Measurements from ENCODE around the gene FGFBP3.

FGFBP3 gene

DNA sequence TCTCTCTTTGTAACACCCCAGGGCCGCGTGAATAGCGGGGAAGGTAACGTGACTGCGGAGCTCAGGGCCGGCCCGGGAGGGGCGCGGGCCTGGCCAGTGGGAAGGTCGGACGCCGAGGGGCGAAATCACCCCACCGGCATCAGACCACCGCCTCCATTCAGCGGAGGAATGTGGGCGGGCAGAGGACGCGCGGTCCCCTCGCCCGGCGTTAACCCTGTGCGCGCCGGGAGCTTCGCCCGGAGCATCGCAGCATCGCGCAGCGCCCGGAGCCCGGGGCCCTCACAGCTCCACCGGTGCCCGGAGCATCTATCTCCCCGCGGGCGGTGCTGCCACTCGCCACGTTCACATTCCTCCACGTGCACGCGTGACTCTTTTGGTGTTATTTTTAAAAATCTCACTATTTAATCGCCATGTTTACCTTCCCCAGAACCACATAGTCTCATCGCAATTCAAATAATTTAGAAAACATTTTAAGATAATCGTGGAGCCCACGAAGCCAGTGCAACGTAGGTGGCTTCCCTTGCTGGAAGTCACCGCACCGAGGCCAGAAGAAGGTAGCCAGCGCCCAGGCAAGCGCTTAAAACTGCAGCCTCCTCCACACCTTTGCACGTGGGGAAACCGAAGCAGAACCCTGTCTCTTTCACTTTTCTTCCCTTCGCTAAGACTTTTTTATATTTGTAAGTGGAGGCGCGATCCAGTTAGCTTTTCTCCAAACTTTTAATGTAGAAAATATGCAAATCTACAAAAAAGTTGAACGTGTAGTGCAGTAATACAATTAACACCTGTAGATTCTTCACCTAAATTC is 21.8 kb downstream of the FGFBP3 start:
- peak overlapping the region; percentile 89 for H3K4me3 Mint-ChIP-seq
- no peak overlapping the region for H3K27ac Mint-ChIP-seq
- no peaks in the 10 kb centered on the region for H3K9me3 Mint-ChIP-seq
- peaks cover 11% of the 10 kb centered on the region for H3K4me1 Mint-ChIP-seq (ENCODE audit: low read depth)
- H3K27me3 Mint-ChIP-seq (ENCODE audit: low read depth), result peaks cover 40% of the 10 kb centered on the region
- H3K36me3 Mint-ChIP-seq (ENCODE audit: low read depth), result peaks cover 2% of the 10 kb centered on the region

DNA sequence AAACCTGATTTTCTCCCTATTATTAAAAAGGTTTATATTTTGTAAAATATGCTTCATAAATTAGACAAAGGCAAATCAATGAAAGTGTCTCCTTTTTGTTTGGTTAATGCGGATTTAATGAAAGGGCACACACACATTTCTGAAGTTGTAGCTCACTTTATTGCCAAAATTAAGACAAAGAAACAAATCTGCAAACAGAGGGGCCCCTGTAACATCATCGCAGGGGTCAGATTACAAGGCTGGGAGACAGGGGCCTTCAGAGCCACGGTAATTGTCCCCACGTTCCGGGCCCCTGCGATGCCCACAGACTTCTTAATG is 22.4 kb downstream of the FGFBP3 start:
- Mint-ChIP-seq H3K27me3 (ENCODE audit: low read depth) (peaks cover 40% of the 10 kb centered on the region), H3K27ac (no peak overlapping the region), H3K4me3 (peak overlapping the region; percentile 21), H3K36me3 (ENCODE audit: low read depth) (peaks cover 2% of the 10 kb centered on the region), H3K9me3 (no peaks in the 10 kb centered on the region), H3K4me1 (ENCODE audit: low read depth) (peaks cover 11% of the 10 kb centered on the region)

DNA sequence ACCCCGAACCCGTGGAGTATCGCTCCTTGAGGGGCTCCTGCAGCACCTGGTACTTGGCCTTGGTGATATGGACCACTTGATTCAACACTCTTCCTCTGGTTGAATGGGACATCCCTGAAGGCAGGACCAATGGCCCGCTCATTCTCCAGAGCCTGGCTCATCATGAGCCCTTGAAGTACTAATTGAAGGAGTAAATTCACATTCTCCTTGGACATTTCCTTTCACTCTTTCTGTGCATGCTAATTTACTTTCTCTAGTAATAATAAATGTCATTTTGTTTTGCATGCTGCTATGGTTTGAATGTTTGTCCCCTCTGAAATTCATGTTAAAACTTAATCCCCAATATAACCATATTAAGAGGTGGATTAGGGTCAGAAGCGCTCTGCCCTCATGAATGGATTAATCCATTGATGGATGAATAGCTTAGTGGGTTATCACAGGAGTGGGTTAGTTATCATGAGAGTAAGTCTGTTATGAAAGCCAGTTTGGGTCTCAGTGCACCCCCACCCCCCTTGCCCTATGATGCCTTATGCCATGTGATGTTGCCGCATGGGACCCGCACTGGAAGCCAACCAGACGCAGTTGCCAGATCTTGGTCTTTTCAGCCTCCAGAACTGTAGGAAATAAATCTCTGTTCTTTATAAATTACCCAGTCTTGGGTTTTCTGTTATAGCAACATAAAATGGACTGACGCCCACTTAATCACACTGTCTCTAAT is 23.8 kb downstream of the FGFBP3 start:
- H3K36me3 Mint-ChIP-seq (ENCODE audit: low read depth), result peaks cover 2% of the 10 kb centered on the region
- peaks cover 11% of the 10 kb centered on the region for H3K4me1 Mint-ChIP-seq (ENCODE audit: low read depth)
- H3K27me3 Mint-ChIP-seq (ENCODE audit: low read depth), result peaks cover 40% of the 10 kb centered on the region
- no peak overlapping the region for H3K4me3 Mint-ChIP-seq
- H3K27ac Mint-ChIP-seq, result no peak overlapping the region
- H3K9me3 Mint-ChIP-seq, result no peaks in the 10 kb centered on the region

DNA sequence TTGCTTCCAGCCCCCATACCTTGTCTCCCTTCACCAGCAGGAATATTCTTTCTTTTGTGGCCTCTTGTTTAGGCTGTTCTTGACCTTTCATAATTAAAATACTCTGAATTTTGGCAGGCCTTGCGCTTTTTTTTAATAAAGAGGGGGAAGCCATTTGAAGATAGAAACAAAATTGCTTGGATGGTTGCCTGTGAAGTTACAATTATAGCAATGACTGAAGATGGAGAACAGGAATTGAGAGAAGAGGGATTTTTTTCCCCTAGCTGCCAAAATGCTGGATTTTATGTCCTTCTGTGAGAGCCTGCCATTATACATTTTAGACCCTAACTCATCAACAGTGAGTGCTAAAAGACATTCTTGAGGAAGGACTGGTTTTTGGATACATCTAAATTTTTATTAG is 24.8 kb downstream of the FGFBP3 start:
- H3K27ac Mint-ChIP-seq, result no peak overlapping the region
- peaks cover 11% of the 10 kb centered on the region for H3K4me1 Mint-ChIP-seq (ENCODE audit: low read depth)
- no peak overlapping the region for H3K4me3 Mint-ChIP-seq
- peaks cover 2% of the 10 kb centered on the region for H3K36me3 Mint-ChIP-seq (ENCODE audit: low read depth)
- H3K27me3 Mint-ChIP-seq (ENCODE audit: low read depth), result peaks cover 38% of the 10 kb centered on the region
- no peaks in the 10 kb centered on the region for H3K9me3 Mint-ChIP-seq

DNA sequence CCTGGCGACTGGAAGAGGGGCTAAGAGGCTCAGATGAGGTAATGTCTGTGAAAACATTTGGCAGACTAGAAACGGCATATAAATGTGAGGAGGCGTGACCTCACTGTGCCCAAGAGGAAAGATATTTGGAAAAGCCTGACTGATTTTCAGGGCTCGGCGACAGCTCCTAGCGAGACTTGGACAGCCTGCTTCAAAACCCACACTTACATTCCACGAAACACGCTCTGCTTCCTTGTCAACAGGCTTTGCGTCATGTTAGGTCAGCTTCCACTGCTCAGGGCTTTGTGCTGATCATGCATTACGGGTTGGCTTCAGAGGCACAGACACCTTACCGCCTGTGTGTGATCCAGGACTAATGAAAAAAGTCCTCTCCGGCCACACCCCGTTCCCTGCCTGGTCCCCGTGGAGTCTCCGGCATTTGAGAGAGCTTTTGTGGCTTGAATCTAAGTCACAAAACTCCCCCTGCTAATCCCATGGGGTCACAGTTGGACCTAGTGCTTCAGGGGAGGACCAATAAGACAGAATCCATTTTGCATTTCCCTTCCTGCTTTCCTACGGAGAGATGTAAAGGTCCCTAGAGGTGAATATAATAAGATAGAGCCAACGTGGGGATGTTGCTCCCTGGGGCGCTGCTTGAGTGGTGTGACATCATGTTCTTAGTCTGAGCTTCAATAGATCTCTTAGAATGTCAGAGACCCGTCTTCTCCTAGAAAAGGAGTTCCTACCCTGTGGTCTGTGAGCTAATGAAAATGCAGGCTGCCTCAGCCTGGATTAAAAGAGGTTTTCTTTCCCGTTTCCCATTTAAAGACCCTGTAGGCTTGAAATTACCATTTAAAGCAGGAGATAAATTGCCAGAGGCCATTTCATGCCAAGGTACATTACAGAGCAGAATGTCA is 25.5 kb downstream of the FGFBP3 start:
- Mint-ChIP-seq H3K36me3 (ENCODE audit: low read depth) (peaks cover 2% of the 10 kb centered on the region), H3K27me3 (ENCODE audit: low read depth) (peaks cover 34% of the 10 kb centered on the region), H3K4me3 (no peak overlapping the region), H3K27ac (no peak overlapping the region), H3K9me3 (no peaks in the 10 kb centered on the region), H3K4me1 (ENCODE audit: low read depth) (peaks cover 9% of the 10 kb centered on the region)

DNA sequence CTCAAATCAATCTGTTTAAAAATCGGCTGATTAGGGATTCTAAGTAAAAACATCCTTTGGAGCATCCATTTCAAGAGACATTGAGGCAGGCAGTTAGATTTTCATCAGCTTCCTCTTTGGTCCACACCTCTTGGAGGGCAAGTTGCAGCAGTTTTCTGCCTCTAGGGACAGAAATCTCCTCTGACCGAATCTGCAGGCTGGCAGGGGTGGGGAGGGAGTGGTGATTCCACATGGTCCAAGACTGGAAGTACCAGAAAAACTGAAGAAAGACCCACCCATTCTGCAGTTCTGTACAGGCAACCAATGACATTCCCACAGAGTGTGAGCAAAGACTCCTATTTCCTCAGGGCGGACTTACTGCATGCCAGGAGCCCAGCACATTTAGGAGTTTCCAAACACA is 29.0 kb downstream of the FGFBP3 start:
- Mint-ChIP-seq H3K4me1 (ENCODE audit: low read depth) (no peaks in the 10 kb centered on the region), H3K4me3 (no peak overlapping the region), H3K36me3 (ENCODE audit: low read depth) (no peaks in the 10 kb centered on the region), H3K9me3 (no peaks in the 10 kb centered on the region), H3K27ac (no peak overlapping the region), H3K27me3 (ENCODE audit: low read depth) (peaks cover 11% of the 10 kb centered on the region)

DNA sequence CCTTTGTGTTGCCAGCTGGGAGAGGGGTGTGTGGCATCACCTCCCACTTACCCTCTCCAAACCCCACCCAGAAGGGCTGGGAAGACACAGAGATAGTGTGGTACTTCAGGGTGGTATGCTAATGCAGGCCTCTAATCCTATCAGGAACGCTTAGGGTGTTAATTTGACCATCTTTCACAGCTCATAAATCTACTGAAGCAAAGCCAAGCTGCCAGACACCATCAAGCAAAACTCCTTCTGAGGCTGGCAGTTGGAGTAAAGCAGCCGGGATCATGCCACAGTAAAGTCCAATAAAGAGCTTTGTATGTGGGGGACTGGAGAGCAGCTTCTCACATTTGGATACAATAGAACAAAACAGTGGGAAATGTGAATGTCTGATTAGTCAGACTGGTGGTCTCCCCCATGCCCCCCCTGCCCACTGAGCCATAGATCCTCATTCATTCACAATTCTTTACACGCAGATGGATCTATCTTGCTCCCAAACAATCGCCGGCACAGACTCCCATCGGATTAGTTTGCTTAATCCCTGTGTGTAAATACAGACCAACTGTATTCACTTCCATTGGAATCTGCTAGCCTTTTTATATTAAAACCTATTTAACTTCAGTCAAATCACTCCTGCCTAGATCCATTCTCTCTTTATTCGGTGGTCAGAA is 29.6 kb downstream of the FGFBP3 start:
- no peaks in the 10 kb centered on the region for H3K4me1 Mint-ChIP-seq (ENCODE audit: low read depth)
- no peak overlapping the region for H3K27ac Mint-ChIP-seq
- no peak overlapping the region for H3K4me3 Mint-ChIP-seq
- H3K27me3 Mint-ChIP-seq (ENCODE audit: low read depth), result peaks cover 7% of the 10 kb centered on the region
- no peaks in the 10 kb centered on the region for H3K9me3 Mint-ChIP-seq
- H3K36me3 Mint-ChIP-seq (ENCODE audit: low read depth), result no peaks in the 10 kb centered on the region

DNA sequence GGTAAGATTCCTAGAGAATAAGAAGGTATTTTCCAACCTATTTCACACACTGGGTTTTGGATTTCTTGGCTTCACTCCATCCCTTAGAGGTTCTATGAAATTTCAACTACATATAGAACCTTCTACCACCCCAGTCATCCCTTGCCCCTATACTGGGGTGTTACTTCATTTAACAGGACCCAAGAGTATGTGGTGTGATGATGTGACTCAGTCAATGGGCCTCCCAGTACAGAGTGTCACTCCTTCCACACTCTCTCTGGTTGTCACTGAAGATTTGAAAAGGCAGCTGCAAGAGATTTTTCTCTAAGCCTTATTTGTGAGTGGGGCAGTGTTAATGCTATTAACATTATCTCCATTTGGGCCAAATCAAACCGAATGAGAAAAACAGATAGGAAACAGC is 33.5 kb downstream of the FGFBP3 start:
- Mint-ChIP-seq H3K36me3 (ENCODE audit: low read depth) (no peaks in the 10 kb centered on the region), H3K27ac (no peak overlapping the region), H3K9me3 (no peaks in the 10 kb centered on the region), H3K4me1 (ENCODE audit: low read depth) (no peaks in the 10 kb centered on the region), H3K27me3 (ENCODE audit: low read depth) (no peaks in the 10 kb centered on the region), H3K4me3 (no peak overlapping the region)

DNA sequence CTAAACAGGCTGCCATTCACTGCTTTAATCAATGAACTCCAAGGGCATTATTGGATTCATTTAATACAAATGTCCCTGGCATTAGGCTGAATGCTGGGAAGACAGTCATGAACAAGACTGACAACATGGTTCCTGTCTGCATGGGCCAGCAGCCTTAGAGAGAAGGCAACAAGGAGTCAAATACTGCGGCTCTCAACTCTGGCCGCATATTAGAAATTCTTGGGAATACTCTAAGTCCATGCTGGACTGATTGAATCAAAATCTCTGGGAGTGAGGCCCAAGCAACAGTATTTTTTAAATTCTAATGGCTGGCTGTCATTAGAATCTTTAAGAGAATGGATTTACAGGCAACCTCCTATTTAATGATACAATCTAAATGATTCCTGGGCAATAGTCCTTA is 34.1 kb downstream of the FGFBP3 start:
- Mint-ChIP-seq H3K27me3 (ENCODE audit: low read depth) (no peaks in the 10 kb centered on the region), H3K9me3 (no peaks in the 10 kb centered on the region), H3K4me3 (no peak overlapping the region), H3K27ac (no peak overlapping the region), H3K4me1 (ENCODE audit: low read depth) (no peaks in the 10 kb centered on the region), H3K36me3 (ENCODE audit: low read depth) (no peaks in the 10 kb centered on the region)

DNA sequence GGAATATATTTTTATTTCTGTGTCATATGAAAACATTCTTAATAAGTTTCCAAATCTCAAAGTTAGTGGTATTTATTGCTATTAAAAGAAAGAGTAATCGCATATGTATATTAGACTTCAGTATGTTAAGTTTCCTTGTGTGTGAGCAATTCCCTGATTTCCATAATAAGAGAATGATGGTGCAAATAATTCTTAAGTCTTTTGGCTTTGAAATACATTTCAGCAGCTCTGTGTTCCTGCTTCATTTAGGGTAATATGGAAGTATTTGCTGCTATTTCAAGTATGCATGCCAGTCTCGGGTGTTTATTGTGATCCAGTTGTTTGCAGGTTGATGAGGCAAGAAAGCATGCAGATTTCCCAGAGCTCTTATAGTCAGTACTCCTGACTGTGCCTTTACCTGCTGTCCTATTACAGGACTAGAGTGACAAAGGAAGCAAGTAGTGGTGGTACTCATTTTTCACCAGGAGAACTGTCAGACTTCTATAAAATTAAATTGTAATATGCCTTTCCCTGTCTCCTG is 43.7 kb downstream of the FGFBP3 start:
- Mint-ChIP-seq H3K9me3 (no peaks in the 10 kb centered on the region), H3K27ac (no peak overlapping the region), H3K27me3 (ENCODE audit: low read depth) (no peaks in the 10 kb centered on the region), H3K4me3 (no peak overlapping the region), H3K36me3 (ENCODE audit: low read depth) (peaks cover 11% of the 10 kb centered on the region), H3K4me1 (ENCODE audit: low read depth) (no peaks in the 10 kb centered on the region)

DNA sequence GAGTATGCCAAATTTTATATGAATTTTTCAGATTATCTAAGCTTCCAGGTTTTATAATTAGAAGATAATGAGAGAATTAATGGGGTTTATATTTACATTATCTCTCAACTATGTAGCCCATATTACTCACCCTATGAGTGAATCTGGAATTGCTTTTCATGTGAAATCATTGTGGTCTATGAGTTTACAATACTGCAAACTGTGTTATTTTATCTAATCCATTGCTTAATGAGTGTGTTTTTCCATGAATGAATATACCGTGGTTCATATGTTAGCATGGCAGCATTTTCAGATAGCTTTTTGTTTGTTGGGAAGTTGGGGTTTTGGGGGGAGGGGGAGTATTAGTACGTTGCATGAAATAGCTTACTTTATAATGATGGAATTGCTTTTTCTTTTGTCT is 44.5 kb downstream of the FGFBP3 start:
- H3K9me3 Mint-ChIP-seq, result no peaks in the 10 kb centered on the region
- H3K4me1 Mint-ChIP-seq (ENCODE audit: low read depth), result no peaks in the 10 kb centered on the region
- H3K36me3 Mint-ChIP-seq (ENCODE audit: low read depth), result peaks cover 11% of the 10 kb centered on the region
- H3K4me3 Mint-ChIP-seq, result no peak overlapping the region
- H3K27me3 Mint-ChIP-seq (ENCODE audit: low read depth), result no peaks in the 10 kb centered on the region
- H3K27ac Mint-ChIP-seq, result no peak overlapping the region

DNA sequence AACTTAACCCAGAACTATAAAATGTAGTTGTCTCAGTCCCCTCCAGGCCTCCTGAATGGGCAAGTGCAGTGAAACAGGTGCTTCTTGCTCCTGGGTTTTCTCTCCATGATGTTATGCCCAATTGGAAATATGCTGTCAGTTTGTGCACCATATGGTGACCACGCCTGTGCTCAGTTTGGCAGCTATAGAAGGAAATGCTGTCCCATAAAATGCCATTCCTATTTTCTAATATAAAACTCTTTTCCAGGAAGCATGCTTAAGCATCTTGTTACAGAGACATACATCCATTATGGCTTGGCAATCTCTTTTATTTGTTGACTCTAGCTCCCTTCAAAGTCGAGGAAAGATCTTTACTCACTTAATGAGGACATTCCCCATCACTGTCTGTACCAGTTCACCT is 45.2 kb downstream of the FGFBP3 start:
- Mint-ChIP-seq H3K27me3 (ENCODE audit: low read depth) (no peaks in the 10 kb centered on the region), H3K9me3 (no peaks in the 10 kb centered on the region), H3K4me1 (ENCODE audit: low read depth) (no peaks in the 10 kb centered on the region), H3K36me3 (ENCODE audit: low read depth) (peaks cover 11% of the 10 kb centered on the region), H3K4me3 (no peak overlapping the region), H3K27ac (no peak overlapping the region)

DNA sequence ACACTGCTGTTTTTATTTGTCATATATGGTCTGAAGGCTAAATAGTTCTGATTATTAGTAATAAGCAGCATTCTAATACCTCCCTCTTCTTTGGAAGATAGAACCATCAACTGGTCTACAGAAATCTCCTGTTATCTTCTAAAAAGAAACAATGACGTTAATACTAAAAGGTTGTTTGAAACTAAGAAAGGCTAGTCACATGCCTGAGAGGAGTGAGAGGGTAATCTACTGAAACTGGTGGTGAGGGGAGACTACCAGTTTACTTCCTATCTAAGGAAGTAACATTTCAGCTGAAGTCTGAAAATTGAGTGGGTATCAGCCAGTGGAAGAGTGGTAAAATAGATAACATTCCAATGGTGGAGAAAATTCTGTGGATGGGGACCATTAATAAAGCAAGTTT is 48.4 kb downstream of the FGFBP3 start:
- Mint-ChIP-seq H3K4me1 (ENCODE audit: low read depth) (no peaks in the 10 kb centered on the region), H3K27ac (no peak overlapping the region), H3K4me3 (no peak overlapping the region), H3K27me3 (ENCODE audit: low read depth) (no peaks in the 10 kb centered on the region), H3K9me3 (no peaks in the 10 kb centered on the region), H3K36me3 (ENCODE audit: low read depth) (peaks cover 27% of the 10 kb centered on the region)

DNA sequence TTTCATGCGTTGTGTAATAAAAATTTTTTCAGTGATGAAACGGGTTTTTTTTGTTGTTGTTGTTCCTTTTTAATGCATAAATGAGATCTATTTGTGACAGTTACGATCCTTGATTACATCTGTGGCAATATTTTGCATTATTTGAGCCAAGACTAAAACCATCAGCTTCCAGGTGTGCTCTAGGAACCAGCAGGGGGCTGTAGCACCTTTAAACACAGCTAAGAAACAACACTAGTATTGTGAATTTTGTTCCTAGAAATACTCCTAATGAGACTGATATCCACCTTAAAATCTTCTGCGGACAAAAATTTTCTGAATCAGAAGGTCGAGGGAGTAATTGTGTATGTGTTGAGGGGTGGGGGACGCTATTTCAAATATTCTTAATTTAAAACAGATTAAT is 52.6 kb downstream of the FGFBP3 start:
- H3K4me1 Mint-ChIP-seq (ENCODE audit: low read depth), result no peaks in the 10 kb centered on the region
- no peaks in the 10 kb centered on the region for H3K27me3 Mint-ChIP-seq (ENCODE audit: low read depth)
- H3K9me3 Mint-ChIP-seq, result no peaks in the 10 kb centered on the region
- H3K36me3 Mint-ChIP-seq (ENCODE audit: low read depth), result peaks cover 30% of the 10 kb centered on the region
- H3K27ac Mint-ChIP-seq, result no peak overlapping the region
- no peak overlapping the region for H3K4me3 Mint-ChIP-seq
